ENCODE measurements around the gene COX6B1.

COX6B1 gene

GRCh38 chr19:35608251-35608650 lies 39.9 kb upstream of the COX6B1 start:
- Histone ChIP-seq H2BK15ac (replicated peaks; ENCODE audit: low read depth) (no peak overlapping the region), H3K4me1 (ENCODE audit: control insufficient read depth, low read depth, low read length) (no peaks in the 10 kb centered on the region), H2BK5ac (ENCODE audit: low read length) (no peak overlapping the region), H3K9ac (ENCODE audit: low read length) (no peak overlapping the region), H3K79me1 (ENCODE audit: low read length) (peaks cover 3% of the 10 kb centered on the region), H4K8ac (ENCODE audit: low read depth, low read length) (no peak overlapping the region), H3K18ac (ENCODE audit: low read length) (no peak overlapping the region), H3K27me3 (ENCODE audit: insufficient read depth, low read length, poor library complexity) (no peaks in the 10 kb centered on the region), H4K5ac (ENCODE audit: low read length) (no peak overlapping the region), H2AK5ac (ENCODE audit: low read length) (no peak overlapping the region), H3K4ac (ENCODE audit: low read depth, low read length) (no peak overlapping the region), H3K27ac (ENCODE audit: low read depth, low read length) (no peak overlapping the region), H3K36me3 (ENCODE audit: control insufficient read depth, insufficient read depth, low read length) (no peaks in the 10 kb centered on the region), H3K79me2 (ENCODE audit: control insufficient read depth, insufficient read depth, low read length) (no peaks in the 10 kb centered on the region), H3K4me2 (ENCODE audit: low read length) (no peak overlapping the region), H2BK120ac (ENCODE audit: low read depth, low read length) (no peak overlapping the region), H3K4me3 (ENCODE audit: low read length) (no peak overlapping the region), H3K23ac (ENCODE audit: low read length) (no peak overlapping the region), H3K56ac (ENCODE audit: low read length) (no peak overlapping the region)
- WGBS (ENCODE audit: extremely low coverage, insufficient coverage, low lambda C conversion rate) = no CpG with 5 or more reads among the region's 2 CpGs
- DNase-seq = no peak

GRCh38 chr19:35609851-35610353 lies 38.2 kb upstream of the COX6B1 start:
- no CpG with 5 or more reads among the region's 6 CpGs for WGBS (ENCODE audit: extremely low coverage, insufficient coverage, low lambda C conversion rate)
- no peak overlapping the region for H3K23ac ChIP-seq (ENCODE audit: low read length)
- H3K4me2 ChIP-seq (ENCODE audit: low read length) = no peak overlapping the region
- no peak overlapping the region for H4K5ac ChIP-seq (ENCODE audit: low read length)
- H3K4me1 ChIP-seq (ENCODE audit: control insufficient read depth, low read depth, low read length) = no peaks in the 10 kb centered on the region
- no peak overlapping the region for H4K8ac ChIP-seq (ENCODE audit: low read depth, low read length)
- H3K4ac ChIP-seq (ENCODE audit: low read depth, low read length) = no peak overlapping the region
- H2BK15ac ChIP-seq (replicated peaks; ENCODE audit: low read depth) = no peak overlapping the region
- H3K18ac ChIP-seq (ENCODE audit: low read length) = no peak overlapping the region
- no peak overlapping the region for H2BK5ac ChIP-seq (ENCODE audit: low read length)
- H3K4me3 ChIP-seq (ENCODE audit: low read length) = no peak overlapping the region
- H2AK5ac ChIP-seq (ENCODE audit: low read length) = no peak overlapping the region
- no peak overlapping the region for H3K9ac ChIP-seq (ENCODE audit: low read length)
- peaks cover 4% of the 10 kb centered on the region for H3K79me1 ChIP-seq (ENCODE audit: low read length)
- no peaks in the 10 kb centered on the region for H3K36me3 ChIP-seq (ENCODE audit: control insufficient read depth, insufficient read depth, low read length)
- no peak overlapping the region for H3K27ac ChIP-seq (ENCODE audit: low read depth, low read length)
- H3K27me3 ChIP-seq (ENCODE audit: insufficient read depth, low read length, poor library complexity) = no peaks in the 10 kb centered on the region
- no peak overlapping the region for H3K56ac ChIP-seq (ENCODE audit: low read length)
- no peak overlapping the region for H2BK120ac ChIP-seq (ENCODE audit: low read depth, low read length)
- DNase-seq = no peak
- H3K79me2 ChIP-seq (ENCODE audit: control insufficient read depth, insufficient read depth, low read length) = no peaks in the 10 kb centered on the region

DNA sequence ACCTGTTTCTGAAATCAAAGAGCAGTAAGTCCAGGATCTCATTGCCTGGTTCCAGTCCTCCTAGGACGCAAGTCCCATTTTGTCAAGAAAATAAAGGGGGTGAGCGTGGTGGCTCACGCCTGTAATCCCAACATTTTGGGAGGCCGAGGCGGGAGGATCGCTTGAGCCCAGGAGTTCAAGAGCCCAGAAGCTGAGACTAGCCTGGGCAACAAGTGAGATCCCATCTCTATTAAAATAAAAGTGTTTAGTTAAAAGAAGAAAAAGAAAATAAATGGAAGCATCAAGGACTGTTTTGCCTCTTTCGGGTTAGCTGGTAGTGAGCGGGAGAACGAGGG lies 35.9 kb upstream of the COX6B1 start:
- no peak overlapping the region for H3K4me3 ChIP-seq (ENCODE audit: low read length)

DNA sequence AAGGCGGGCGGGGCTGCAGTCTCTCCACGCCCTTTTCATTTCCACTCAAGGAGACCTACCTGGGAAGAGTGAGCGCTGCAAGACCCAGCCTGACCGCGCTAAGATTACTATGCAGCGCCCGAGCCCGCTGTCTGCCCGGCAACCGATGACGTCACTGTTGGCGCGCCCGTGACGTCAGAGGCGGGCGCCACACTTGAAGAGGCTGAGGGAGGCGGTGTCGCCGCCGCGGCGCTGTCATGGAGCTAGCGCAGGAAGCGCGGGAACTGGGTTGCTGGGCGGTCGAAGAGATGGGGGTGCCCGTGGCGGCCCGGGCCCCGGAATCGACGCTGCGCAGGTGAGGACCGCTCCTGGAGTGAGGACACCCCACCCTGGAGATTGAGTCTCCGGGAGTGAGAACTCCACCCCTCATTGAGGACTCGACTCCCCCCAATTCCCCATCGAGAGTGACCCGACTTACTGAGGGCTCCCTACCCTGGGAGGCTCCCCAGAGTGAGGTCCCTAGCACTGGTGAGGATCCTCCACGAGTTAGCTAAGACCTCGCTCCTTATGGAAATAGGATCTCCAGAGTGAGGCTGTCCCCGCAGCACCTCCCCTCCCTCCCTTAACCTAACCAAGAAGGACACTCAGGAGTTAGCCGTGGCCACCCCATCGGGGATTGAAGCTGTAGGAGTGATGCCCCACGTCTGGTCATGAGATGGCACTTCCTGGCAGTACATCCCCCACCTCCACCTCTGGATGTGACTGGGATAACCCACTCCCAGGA lies 35.4 kb upstream of the COX6B1 start, which contains the start of gene HAUS5:
HAUS5 (plus strand) TSS at position 177 of the 763 bp plus-strand sequence; CDS start at position 237, 60 bp downstream.
- Histone ChIP-seq H3K4me2 (ENCODE audit: low read length) (peak within 1 kb of the TSS; percentile 92), H4K8ac (ENCODE audit: low read depth, low read length) (no peak within 1 kb of the TSS), H3K27me3 (ENCODE audit: insufficient read depth, low read length, poor library complexity) (no peaks in the 10 kb centered on the region), H3K4me3 (ENCODE audit: low read length) (peak within 1 kb of the TSS; percentile 63), H3K23ac (ENCODE audit: low read length) (peak within 1 kb of the TSS; percentile 3), H3K18ac (ENCODE audit: low read length) (no peak within 1 kb of the TSS), H4K5ac (ENCODE audit: low read length) (no peak within 1 kb of the TSS), H3K9ac (ENCODE audit: low read length) (peak within 1 kb of the TSS; percentile 88), H2AK5ac (ENCODE audit: low read length) (no peak within 1 kb of the TSS), H3K79me1 (ENCODE audit: low read length) (peaks cover 4% of the 10 kb centered on the region), H3K36me3 (ENCODE audit: control insufficient read depth, insufficient read depth, low read length) (no peaks in the 10 kb centered on the region), H3K27ac (ENCODE audit: low read depth, low read length) (no peak within 1 kb of the TSS), H3K4ac (ENCODE audit: low read depth, low read length) (no peak within 1 kb of the TSS), H3K56ac (ENCODE audit: low read length) (peak within 1 kb of the TSS; percentile 88), H3K4me1 (ENCODE audit: control insufficient read depth, low read depth, low read length) (no peaks in the 10 kb centered on the region), H3K79me2 (ENCODE audit: control insufficient read depth, insufficient read depth, low read length) (no peaks in the 10 kb centered on the region), H2BK15ac (replicated peaks; ENCODE audit: low read depth) (no peak within 1 kb of the TSS), H2BK5ac (ENCODE audit: low read length) (no peak within 1 kb of the TSS), H2BK120ac (ENCODE audit: low read depth, low read length) (no peak within 1 kb of the TSS)
- DNase-seq = peak; percentile 97
- WGBS (ENCODE audit: extremely low coverage, insufficient coverage, low lambda C conversion rate) = no CpG with 5 or more reads among the region's 47 CpGs

More for the DNA sequence above, 35.9 kb upstream of the COX6B1 start:
- H3K27ac ChIP-seq (ENCODE audit: low read depth, low read length) = no peak overlapping the region
- H3K18ac ChIP-seq (ENCODE audit: low read length) = no peak overlapping the region
- no peaks in the 10 kb centered on the region for H3K27me3 ChIP-seq (ENCODE audit: insufficient read depth, low read length, poor library complexity)
- H4K8ac ChIP-seq (ENCODE audit: low read depth, low read length) = no peak overlapping the region
- H2BK5ac ChIP-seq (ENCODE audit: low read length) = no peak overlapping the region
- no peak overlapping the region for H4K5ac ChIP-seq (ENCODE audit: low read length)
- no peak overlapping the region for H2AK5ac ChIP-seq (ENCODE audit: low read length)
- no peaks in the 10 kb centered on the region for H3K4me1 ChIP-seq (ENCODE audit: control insufficient read depth, low read depth, low read length)
- no peak overlapping the region for H3K4ac ChIP-seq (ENCODE audit: low read depth, low read length)
- no peaks in the 10 kb centered on the region for H3K79me2 ChIP-seq (ENCODE audit: control insufficient read depth, insufficient read depth, low read length)
- H3K36me3 ChIP-seq (ENCODE audit: control insufficient read depth, insufficient read depth, low read length) = no peaks in the 10 kb centered on the region
- WGBS (ENCODE audit: extremely low coverage, insufficient coverage, low lambda C conversion rate) = no CpG with 5 or more reads among the region's 9 CpGs
- peak overlapping the region; percentile 31 for H3K9ac ChIP-seq (ENCODE audit: low read length)
- no peak overlapping the region for H3K23ac ChIP-seq (ENCODE audit: low read length)
- H3K4me2 ChIP-seq (ENCODE audit: low read length) = no peak overlapping the region
- peak overlapping the region; percentile 54 for H3K56ac ChIP-seq (ENCODE audit: low read length)
- no peak for DNase-seq
- peaks cover 4% of the 10 kb centered on the region for H3K79me1 ChIP-seq (ENCODE audit: low read length)
- no peak overlapping the region for H2BK15ac ChIP-seq (replicated peaks; ENCODE audit: low read depth)
- H2BK120ac ChIP-seq (ENCODE audit: low read depth, low read length) = no peak overlapping the region

DNA sequence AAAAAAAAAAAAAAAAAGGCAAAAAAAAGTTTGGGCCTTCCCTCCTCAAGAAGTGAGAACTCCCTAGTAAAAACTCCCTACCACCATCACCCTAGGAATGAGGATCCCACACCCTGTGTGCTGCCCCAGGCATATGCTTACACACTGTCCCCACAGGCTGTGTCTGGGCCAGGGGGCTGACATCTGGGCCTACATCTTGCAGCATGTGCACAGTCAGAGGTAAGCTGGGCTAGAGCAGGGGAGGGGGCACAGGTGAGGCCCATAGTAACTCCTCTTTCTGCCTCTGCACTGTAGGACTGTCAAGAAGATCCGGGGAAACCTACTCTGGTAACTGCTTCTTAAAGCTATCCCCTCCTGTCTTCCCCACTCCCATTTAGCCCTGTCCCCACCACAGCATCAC lies 34.5 kb upstream of the COX6B1 start:
- Histone ChIP-seq H3K9ac (ENCODE audit: low read length) (no peak overlapping the region), H3K23ac (ENCODE audit: low read length) (no peak overlapping the region), H3K4me3 (ENCODE audit: low read length) (no peak overlapping the region), H3K4me1 (ENCODE audit: control insufficient read depth, low read depth, low read length) (no peaks in the 10 kb centered on the region), H3K27ac (ENCODE audit: low read depth, low read length) (no peak overlapping the region), H2BK5ac (ENCODE audit: low read length) (no peak overlapping the region), H4K8ac (ENCODE audit: low read depth, low read length) (no peak overlapping the region), H3K36me3 (ENCODE audit: control insufficient read depth, insufficient read depth, low read length) (no peaks in the 10 kb centered on the region), H3K56ac (ENCODE audit: low read length) (no peak overlapping the region), H3K79me1 (ENCODE audit: low read length) (peaks cover 4% of the 10 kb centered on the region), H2BK120ac (ENCODE audit: low read depth, low read length) (no peak overlapping the region), H3K79me2 (ENCODE audit: control insufficient read depth, insufficient read depth, low read length) (no peaks in the 10 kb centered on the region), H2AK5ac (ENCODE audit: low read length) (no peak overlapping the region), H3K18ac (ENCODE audit: low read length) (no peak overlapping the region), H4K5ac (ENCODE audit: low read length) (no peak overlapping the region), H3K27me3 (ENCODE audit: insufficient read depth, low read length, poor library complexity) (no peaks in the 10 kb centered on the region), H2BK15ac (replicated peaks; ENCODE audit: low read depth) (no peak overlapping the region), H3K4me2 (ENCODE audit: low read length) (no peak overlapping the region), H3K4ac (ENCODE audit: low read depth, low read length) (no peak overlapping the region)
- DNase-seq = no peak
- no CpG with 5 or more reads among the region's 1 CpG for WGBS (ENCODE audit: extremely low coverage, insufficient coverage, low lambda C conversion rate)
